Brain pericyte (primary cell): ENCODE measurements around the gene FAH.

Experiments
- DNase-seq: peaks from one replicate; pipeline ENCODE4 v3.0.0-alpha.2; 2012; ENCODE audit warnings: low read depth, low spot score

The FAH gene

DNA sequence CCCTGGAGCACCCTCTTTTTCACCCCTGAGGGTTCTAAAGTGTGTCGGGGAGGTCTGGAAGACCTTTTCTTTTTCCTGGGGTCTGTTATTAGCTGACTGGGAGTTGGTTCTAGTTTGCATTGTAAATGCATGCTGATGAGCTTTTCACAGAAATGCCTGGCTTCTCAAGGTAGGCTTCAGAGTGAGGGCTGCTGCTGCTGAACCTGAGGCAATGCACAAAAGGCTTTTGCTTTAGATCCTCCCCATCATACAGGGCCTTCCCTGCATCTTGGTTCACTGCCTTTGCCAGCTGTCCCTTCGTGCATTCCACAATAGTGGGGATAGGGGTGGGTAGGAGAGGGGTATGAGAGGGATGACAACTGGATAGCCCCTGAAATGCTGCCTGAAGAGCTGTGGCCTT, 46.6 kb downstream of the FAH start:
- no peak for DNase-seq

DNA sequence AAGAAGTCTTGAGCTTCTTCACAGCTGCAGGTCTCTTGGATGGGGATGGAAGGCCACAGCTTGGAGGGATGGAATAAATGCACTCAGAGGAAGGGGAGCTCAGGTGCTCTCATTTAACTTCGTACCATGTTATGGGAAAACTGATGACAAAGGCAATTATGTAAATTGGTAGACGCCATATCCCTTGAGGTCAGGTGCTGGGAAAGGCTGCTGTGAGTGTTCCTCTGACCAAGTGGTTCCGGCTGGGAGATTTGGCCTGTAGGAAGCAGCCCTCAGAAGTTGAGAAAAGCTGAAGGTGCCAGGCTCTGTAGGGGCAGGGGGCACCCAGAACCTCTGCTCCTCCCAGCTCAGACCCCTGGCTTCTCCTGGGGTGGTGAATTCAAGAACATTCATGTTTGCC, 47.1 kb downstream of the FAH start:
- DNase-seq, result no peak

DNA sequence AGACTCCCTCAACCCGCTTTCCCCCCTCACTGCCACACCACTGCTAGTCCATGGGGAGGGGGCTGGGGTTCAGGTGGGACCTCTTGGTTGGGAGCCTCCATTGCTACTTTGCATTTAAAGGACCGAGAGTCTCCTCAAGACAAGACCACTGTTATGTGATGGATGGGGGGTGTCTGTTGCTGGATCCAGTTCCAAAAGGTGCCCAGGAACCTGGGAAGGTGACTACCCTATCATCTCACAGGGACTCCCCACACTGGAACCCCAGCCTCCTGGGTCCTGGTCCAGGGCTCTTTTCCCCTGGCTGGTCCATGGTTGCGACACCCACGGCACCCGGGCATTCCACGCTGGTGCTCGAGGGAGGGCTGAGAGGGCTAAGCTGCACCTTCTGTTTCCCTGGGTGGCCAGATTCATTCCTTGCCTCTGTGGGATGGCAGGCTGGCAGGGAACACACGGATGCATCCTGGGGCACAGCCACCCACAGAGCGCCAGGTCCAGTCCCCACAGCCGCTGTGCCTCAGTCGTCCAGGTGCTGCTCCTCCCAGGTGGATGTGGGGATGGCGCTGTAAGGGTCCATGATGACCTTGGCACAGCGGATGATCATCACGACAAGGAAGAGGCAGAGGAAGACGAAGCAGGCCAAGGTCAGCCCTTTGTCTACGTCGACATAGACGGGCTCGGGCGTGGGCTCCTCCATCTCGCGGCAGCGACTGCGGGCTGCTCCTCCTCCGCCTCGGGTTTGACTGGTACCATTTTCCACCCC, 48.6 kb downstream of the FAH start:
- DNase-seq, result no peak

DNA sequence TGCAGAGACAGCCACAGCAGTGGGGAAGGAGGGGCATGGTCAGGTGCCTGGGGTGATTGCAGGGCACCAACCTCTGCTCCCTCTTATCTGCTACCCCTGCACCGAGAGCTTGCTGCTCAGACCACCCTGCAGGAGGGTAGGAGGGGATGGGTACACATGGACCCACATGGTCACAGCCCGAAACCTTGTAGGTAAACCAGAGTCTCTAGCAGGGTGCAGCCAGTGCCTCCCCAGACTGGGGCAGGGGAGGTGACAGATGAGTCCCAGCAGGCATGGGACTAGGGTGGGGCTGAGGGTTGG, 49.2 kb downstream of the FAH start:
- no peak for DNase-seq

DNA sequence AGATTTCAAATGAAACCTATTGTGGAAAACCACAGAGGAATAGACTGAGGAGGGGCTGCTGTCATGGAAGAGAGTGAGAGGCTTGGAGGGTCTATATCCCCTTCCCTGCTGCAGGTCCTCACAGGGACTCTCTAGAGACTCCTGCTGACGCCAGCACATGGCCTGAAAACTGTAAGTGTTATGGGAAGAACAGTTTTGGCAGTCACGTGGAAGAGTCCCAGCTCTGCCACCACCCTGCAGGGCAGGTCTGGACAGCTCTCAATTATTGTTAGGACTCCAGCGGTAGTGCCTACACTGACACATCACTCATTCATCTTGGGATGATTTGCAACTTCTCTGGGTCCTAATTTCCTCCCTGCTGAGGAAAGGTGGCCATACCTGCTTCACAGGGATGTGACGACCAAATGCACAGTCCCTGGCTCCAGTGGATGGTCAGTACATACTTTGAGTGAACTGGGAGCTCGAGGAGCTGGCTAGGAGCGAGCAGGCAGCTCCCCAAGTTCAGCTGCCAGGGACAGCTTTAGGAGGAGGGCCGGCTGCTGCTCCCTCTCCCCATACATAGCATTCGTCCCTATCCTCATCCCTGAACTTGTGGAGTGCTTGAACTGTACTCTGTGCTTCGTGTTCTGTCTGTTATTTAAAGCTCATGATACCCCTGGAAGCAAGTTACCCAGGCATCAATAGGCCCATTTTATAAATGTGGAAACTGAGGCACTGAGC, 50.0 kb downstream of the FAH start:
- no peak for DNase-seq

DNA sequence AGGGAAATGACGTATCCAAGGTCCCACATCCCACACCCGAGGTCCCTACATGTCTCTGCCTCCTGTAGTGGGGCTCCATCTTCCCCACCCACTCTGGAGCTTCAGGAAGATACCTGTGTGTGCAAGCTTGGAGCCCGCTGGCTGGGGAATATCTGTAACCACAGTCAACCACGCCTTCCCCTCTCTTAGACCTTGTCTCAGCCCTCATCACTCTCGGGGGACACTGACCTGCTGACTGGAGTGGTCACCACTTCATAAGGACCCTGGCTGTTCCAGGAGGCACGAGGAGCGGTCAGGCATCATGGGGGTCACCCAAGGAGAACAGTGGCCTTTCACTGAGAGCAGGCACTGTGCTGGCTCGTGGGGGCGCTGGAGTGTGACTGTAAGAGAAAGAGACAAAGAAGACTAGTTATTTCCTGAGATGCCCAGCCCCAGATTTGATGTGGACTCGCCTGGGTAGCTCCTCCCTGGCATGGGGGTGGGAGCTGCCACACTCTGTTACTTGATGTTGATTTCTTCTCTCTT, 50.6 kb downstream of the FAH start:
- DNase-seq, result no peak

DNA sequence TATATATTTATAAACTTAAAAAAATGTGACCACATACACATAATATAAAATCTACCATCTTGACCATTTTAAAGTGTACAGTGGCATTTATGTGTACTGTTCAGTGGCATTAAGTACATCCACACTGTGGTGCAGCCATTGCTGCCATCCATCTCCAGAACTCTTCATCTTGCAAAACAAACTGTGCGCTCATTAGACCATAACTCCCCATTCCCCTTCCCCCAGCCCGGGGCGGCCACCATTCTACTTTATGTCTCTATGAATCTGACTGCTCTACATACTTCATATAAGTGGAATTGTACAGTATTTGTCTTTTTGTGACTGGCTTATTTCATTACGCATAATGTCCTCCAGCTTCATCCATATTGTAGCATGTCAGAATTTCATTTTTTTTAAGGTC, 51.4 kb downstream of the FAH start:
- no peak for DNase-seq

DNA sequence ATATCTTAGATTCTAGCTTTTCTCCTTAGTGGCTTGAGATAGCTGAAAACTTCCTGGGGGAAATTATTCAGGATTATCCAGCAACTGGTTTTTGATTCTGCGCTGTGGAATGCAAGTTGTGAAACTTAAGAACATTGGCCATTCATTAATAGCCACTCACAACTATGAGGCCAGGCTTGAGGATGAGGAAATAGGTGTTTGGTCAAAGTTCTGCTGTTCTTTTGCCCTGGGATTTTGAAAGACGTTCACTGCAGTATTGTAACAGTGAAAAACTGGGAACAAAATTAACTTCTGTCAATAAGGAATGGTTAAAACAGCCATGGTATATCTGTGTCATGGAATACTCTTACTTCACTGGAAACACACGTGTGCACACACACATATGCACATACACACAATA, 55.1 kb downstream of the FAH start:
- no peak for DNase-seq

DNA sequence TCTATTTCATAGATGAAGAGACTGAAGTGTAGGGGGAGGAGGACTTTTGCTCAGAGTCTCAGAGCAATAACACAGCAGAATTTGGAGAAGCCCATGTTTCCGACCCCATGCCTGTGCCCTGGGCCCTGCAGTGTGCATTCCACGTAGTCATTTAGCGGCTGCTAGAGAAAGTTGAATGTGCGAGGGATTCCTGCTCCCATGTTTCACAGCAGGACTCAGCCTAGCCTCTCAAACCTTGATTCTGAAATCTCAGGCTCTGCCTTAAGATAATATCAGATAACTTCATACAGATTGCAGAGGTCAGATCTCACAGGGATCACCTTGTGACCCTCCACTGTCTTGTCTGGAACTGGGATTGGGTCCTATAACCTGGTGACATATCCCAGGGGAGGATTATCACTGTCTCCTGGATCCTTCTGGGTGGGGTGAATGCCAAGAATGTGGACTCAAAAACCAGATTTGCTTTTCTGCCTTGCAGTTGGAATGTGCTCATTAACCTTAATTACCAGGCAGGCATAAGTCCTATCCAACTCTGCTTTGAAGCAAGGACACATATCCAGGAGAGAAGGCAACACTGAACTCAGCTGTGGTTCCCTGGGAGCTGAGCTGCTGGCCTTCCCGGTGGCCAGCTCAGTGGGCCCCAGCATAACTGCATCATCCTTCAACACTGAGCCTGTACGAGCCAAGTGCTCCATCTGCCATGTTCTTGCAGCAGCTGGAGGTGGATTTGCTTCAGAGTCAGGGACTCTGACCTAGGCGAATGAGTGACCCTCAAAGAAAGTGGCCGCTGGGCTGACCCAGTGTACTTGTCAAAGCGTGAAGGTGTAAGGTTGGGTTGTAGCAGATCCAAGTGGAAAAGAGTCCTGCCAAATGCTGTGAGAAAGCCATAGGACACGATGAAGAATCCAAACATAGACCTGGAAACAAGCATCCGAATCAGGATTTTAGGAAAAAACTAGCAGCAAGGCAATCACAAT, 56.2 kb downstream of the FAH start:
- DNase-seq, result no peak

DNA sequence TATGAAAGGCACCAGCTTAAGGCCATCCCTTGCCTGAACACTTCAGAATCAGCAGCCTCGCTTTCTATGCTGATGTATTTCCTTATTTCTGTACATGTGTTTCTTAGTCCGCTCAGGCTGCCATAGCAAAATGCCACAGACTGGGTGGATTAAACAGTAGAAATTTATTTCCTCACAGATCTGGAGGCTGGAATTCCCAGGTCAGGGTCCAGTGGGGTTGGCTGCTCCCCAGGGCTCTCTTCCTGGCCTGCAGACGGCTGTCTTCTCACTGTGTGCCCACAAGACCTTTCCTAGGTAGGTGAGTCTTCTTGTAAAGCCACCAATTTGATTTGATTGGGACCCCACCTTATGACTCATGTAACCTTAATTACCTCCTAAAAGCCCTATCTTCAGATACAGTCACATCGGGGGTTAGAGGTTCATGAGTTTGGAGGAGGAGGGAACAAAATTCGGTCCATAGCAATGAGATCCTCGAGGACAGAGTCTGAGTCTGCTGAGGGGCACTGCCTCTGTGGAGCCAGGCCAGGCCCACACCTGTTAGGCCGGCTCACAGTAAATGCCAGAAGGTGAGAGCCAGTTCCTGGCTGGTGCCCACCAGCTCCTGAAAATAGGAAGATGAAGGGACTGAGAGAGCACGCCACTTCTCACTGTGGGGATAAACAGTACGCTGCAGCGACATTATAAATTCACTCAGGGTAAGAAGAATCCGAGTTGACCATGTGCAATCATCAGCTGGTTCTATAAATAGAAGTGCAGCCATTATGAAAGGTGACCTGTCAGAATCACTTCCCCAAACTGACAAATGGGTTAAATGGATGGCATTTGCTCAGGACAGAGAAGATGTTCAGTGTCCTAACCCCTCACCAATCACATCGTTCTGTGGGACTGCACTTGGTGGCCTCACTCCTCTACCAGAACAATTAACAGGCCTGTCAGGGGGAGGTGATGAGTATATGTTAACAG, 58.1 kb downstream of the FAH start:
- no peak for DNase-seq

DNA sequence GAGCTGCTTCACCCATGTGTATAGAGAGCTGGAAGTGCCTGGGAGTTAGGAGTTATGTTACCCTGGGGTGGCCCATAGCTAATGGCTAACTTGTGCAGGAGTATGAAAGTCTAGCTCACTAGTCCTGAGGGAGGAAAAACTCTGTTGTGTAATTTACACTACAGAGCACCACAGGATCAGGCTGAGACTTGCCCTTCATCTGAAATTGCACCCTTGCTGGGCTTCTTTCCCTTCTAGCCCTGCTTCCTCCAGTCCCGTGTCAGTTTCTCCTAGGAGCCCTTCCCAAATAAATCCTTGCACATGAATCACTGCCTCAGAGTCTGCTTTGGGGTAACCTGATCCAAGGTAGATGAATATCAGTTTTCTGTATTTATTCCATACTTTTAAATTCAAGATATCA, 59.2 kb downstream of the FAH start:
- no peak for DNase-seq

DNA sequence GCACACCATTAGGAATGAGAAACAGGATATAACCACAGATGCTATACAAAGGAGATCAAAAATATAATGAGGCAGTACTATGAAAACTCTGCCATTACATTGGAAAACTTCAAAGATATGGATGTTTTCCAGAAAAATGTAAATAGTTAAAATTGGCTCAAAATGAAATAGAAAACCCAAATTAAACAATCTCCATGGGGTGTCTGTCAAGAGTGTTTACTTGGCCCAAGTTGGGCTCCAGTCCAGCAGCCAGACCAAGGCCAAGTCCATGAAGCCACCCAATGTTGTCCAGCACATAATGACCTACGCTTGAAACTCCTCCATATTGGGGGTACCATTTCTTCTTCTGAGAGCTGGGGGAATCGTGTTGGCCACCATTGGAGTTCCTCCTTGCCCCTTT, 62.1 kb downstream of the FAH start:
- DNase-seq, result no peak

DNA sequence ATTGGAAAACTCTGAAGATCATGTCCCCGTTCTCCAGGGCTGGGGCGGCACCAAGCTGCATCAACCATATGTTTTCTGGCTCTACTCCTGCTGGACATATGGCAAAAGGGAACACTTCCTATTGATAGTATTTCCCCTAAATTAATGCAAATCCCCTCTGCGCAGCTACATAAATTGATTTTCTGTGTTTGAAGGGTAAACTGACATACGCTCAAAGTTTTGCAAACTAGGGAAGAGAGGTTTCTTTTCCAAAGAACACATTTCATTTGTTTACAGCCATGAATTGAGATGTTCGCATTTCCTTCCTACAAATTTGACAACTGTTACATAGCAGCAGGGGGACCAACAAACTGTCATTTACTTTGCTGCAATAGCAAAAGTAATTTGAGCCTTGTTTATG, 63.3 kb downstream of the FAH start:
- no peak for DNase-seq

DNA sequence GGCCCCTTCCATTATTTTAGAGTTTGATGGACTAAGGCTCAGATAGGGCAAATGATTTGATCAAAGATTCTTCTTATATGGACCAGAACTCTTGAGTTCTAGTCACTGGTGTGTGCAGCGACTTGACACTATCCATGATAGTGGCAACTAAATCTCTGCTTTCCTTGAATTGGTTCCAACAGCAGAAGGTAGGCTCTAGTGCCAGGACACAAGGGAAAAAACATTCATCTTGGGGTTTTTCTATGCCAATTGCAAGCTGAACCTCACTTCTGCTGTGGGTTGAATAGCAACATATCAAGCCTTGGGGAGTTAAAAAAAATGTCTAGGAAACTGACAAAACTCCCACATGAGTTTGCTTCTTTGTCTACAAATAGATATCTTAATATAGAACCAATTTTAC, 64.1 kb downstream of the FAH start:
- no peak for DNase-seq

DNA sequence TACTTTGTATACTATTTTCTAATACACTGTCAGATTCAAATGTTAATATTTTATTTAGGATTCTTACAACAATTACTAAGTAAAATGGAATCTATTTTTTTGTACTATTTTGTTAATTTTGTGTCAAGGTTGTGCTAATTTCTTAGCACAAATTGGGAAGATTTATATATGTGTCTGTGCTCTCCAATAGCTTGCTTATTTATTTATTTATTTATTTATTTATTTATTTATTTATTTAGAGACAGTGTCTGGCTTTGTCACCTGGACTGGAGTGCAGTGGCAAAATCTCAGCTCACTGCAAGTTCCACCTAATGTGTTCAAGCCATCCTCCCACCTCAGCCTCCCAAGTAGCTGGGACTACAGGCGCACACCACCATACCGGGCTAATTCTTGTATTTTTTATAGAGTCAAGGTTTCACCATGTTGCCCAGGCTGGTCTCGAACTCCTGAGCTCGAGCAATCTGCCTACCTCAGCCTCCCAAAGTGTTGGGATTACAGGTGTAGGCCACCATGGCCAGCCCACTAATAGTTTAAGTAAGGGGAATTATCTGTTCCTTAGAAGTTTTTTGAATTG, 64.6 kb downstream of the FAH start:
- no peak for DNase-seq

DNA sequence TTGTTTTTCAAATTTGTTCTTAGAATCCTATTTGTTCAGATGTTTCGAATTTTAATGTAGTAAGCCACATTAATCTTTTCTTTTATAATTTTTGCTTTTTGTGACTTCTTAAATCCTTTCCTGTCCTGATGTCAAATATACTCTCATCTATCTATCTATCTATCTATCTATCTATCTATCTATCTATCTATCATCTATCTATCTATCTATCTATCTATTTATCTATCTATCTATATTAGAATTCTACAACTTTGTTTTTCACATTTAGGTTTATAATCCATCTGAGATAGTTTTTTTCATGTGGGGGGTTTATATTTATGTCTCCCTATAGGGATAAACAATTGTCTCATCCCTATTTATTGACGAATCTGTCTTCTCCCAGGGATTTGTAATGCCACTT, 67.2 kb downstream of the FAH start:
- DNase-seq, result no peak

DNA sequence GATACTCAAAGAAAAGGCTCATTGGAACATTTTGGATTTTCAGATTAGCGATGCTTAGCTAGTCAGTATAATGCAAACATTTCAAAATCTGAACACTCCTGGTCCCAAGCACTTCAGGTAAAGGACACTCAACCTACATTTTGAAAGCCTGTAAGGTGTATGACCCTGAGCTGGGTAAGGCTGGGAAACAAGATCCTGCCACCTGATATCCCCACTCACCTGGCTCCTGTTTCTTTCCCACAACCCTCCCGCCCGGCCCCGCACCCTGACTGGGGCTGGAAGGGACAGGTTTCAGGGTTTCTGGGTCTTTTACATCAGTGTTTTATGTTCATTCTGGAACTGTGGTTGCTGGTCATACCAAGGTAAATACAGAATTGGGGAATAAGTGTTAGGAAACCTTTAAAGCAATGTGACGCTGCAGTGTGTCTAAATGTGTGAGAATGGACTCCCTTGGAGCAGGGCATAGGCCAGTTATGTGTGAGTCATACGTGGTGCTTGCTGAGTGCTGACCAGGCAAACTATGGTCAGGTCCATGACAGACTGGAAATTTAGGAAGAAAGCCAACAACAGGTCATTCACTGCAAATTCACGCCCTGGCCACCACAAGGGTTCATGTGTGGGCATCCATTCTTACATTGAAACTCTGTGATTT, 76.3 kb downstream of the FAH start:
- DNase-seq, result no peak

DNA sequence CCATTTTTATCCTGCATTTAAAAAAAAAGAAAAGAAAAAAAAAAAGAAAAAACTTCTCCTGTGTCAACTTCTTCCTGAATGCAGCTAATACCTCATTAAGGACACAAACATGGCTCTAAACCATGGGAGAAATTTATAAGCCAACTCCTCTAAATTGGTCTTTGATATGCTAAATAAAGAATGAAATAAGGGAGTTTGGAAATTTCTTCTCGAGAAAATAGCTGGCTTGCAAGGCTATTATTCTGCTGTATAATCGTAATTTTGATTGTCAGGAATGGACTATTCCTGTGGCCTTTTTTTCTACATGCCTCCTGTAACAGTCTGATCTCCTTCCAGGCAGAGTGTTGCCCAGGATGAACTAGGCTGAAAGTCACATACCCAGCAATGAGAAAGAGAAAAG, 78.6 kb downstream of the FAH start:
- DNase-seq, result no peak

DNA sequence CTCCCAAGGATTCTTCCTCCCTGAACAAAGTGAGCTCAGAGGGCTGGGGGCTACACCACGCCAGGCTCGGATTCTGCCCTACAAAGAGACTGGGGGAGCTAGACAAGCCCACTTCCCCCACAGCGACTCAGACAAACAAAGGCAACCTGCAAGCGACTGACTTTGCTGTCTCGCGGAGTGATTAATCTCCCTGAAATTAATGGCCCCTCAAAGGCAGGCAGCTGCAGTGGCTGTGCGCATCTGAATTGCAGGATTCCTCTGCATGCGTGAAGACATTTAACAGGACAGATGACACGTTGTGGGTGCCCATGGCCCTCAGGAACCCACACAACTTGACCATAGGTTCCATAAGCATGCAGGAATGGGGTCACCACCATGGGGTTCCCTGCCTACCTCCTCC, 80.8 kb downstream of the FAH start:
- no peak for DNase-seq

DNA sequence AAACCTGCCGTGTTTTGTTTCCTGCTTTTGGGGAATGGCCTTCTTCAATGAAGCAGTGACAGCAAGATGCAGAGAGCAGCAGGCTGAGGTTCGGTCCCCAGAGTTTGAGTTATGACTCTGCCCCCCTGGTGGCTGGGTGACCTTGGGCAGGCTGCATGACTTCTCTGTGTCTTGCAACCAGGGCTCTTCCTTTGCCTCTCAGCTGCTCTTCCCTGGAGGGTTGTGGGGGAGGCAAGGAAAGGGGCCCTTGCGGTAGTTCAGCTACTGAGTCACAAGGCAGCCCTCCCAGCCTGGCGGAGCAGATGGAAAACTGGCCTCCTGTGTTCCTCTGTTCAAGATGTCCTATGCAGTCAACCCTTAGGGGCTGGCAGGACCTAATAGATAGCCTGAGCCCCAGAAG, 82.1 kb downstream of the FAH start:
- no peak for DNase-seq
